NCI-H128 (cell line): ENCODE data around the gene GPR3.
"Not testable (repeated sequence)": the region's sequence is repeated elsewhere in the genome, so short reads cannot be mapped to it uniquely, and the experiment has no call there.

Experiments used
- DNase-seq: peaks from one replicate; lab custom pipeline; 2025; ENCODE audit not compliant: unreplicated experiment; lab: John Stamatoyannopoulos, UW

The GPR3 gene

DNA sequence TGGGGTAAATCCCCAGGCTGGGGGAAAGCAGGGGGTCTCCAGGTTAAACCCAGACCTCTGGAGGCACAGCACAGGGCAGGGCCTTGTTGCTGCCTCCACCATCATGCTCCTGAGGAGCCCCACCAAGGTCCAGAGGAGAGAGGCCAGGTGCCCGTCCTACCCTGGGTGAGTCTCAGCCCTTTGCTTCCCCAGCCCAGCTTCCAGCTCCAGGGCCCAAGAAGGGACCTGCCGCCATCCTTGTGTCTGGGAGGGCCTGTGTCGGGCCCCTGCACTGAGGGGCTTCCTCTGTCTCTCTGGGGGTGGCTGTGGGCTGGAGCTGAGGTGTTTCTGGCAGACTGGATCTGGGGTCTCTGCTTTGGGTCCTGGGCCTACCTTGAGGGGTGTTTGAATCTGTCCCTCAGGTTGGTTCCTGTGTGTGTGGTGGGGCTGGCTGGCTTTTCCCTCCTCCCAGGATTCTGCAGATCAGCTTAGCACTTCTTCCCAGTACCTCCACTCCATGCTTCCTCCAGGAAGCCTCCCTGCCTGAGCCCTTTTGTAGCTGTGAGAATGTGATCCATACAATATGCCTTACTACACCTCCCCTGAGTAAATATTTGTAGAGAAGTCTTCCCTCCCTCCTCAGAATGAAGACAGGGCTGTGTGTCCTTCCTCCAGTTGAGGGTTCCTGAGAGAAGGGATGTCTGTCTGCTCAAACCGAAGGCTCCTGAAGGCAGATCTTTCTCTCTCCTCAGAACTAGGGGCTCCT, 6.2 kb downstream of the GPR3 start:
- no peak for DNase-seq

DNA sequence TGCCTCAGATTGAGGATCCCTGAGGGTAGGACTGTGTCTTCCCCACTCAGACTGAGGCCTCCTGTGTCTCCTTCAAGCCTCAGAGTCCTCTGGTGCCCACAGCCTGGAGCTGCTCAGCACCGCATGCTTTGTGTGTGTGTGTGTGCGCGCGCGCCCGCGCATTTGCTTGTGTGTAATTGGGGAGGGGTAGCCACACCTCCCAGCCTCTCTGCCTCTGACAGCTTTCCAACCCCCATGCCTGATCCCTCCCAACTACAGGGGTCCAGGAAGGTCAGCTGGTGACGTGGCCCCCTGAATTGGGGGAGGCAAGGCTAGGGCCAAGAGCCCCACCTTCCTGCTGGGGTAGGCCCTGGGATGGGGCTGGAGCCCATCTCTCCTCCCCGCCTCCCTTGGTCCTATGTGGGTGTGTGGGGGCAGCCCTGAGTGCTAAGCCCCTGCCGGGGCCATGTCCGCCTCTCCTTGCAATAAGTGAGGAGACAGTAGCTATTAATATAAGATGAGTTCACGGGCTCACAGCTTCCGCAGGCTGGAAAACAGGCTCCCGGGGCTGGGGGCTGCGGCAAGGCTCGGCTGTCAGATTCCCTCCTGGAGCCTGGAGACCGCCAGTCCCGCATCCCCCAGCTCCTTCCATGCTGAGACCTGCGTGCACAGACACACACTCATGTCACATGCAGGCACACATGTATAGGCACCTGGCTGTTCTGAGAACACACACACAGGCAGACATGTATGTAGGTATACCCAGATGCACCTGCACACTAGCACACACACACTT, 7.0 kb downstream of the GPR3 start:
- no peak for DNase-seq

DNA sequence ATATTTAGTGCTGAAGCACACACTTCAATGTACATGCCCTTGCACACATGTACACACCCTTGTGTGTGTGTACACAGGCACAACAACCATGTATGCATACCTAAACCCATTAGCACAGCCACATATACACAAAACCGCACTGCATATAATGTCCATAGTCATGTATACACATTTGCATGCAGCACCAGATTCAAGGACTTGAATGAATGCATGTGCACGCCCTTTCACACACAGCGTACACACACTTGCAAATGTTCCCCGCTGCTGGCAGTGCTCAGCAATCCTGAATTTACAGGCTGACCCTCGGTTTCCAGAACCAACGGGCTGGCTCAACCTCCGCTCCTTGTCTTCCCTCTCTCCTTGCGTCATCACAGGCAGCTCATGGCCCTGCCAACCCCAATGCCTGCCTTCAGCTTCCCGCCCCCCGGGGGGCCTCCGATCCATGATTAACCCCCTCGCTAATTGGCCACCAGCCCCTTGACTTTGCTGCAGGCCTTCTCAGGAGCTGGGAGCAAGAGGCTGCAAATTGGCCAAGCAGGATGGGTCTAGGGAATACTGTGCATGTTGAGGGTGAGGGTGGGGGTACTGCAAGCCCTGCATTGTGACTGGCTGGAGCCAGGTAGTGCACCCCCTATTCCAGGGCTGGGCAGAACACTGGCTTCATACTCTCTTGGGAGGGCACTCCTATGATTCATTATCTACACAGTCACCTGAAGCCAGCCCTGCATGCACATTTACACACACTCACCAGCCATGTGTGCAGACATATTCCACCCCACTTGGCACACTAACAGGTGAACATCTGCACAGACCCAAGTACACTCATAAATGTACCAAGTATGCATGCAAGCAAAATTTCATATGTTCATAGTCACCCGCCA, 7.9 kb downstream of the GPR3 start:
- no peak for DNase-seq

DNA sequence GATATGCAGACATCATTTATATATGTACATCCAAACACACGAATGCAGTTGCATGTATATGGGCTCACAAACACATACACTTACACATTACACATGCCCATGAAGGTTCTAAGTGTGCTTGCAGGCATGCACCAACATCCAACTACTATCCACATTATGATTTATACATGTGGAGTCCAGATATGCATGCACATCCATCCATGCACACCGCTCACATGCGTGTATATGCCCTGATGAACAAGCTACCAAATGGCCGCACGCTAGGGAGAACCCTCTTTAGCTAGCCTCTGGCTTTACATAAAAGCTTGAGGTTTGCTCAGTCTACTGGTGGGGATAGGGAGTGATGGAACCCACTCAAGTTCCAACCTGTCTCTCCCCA, 8.5 kb downstream of the GPR3 start:
- no peak for DNase-seq

DNA sequence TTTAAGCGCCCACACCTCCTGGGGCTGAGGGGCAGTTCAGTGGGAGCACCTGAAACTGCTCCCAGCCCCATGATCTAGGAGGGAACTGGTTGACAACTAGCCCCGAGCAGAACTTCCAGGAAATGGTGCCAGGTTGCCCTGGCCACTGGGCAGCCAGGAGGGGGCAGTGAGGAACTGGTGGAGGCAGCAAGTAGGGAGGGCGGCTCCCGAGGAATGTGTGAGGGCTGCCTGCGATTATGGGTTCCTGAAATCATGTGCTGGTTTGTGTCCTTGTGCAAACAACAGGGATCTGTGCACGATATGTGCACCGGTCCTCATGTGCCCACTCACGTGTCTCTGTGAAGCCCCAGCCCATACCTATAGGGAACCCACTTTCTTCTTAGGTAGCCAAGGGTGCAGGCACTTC, 9.9 kb downstream of the GPR3 start:
- DNase-seq = no peak

DNA sequence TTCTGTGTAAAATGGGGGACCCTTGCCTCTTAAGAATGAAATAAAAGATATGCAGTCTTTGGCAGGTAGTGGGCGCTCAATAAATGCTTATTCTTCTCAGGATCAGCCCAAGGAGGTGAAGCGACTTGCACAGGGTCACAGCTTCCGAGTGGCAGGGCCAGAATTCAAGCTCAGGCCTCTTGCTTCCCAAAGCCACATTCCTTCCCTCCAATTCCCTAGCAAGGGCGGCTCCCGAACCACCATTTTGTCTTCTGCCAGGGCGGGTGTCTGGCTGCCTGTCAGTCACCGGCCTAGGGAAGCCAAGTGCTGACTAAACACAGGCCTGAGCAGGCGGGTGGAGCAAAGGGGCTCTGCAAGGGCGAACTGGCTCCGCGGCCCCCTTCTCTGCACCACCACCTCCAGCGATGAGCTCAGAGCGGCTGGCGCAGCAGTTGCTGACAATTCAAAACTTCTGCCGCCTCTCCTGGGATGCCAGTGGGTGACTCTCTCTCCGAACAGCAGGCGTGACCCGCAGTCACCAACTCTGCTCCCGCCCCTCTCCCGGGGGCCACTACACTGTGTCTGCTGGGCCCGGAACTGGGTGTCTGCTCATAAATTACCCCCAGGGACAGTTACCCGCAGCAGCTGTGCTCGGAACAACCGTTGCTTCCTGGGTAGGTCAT, 10.8 kb downstream of the GPR3 start:
- DNase-seq = no peak

DNA sequence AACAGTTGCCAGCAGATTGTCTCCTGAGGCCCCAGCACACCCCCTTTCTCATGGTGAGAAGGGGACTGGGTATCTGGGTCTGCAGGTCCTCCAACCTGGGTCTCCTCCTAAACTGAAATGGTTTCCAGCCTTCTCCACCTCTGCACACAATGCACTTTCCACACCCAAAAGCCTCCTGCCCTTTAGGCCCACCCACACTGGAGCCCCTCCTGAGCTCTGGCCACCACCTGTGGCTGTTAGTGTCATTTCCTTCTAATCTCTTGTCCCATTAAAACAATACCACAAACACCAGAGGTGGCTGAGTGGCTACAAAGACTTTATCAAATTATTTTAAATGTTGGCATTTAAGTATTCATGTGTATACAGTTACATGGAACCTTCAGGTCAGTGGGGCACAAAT, 11.5 kb downstream of the GPR3 start:
- no peak for DNase-seq

DNA sequence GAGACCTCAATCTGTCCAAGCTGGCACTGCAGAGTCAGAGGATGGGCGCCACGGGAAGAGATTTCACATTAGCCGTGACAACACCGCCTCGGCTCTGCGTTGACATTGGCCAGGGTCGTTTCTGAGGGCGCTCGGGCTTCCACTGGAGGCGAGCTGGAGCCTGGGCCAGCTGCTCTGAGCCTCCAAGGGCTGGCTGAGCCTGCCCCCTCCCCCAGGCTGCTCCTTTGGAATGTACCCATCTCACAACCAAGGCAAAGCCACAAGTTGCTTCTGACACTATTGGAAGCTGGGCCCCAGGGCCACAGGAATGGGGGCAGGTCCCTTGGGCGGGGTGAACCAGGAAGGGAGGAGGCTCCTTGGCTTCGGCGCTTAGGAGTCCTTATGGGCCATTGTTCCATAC, 12.7 kb downstream of the GPR3 start:
- DNase-seq = no peak

DNA sequence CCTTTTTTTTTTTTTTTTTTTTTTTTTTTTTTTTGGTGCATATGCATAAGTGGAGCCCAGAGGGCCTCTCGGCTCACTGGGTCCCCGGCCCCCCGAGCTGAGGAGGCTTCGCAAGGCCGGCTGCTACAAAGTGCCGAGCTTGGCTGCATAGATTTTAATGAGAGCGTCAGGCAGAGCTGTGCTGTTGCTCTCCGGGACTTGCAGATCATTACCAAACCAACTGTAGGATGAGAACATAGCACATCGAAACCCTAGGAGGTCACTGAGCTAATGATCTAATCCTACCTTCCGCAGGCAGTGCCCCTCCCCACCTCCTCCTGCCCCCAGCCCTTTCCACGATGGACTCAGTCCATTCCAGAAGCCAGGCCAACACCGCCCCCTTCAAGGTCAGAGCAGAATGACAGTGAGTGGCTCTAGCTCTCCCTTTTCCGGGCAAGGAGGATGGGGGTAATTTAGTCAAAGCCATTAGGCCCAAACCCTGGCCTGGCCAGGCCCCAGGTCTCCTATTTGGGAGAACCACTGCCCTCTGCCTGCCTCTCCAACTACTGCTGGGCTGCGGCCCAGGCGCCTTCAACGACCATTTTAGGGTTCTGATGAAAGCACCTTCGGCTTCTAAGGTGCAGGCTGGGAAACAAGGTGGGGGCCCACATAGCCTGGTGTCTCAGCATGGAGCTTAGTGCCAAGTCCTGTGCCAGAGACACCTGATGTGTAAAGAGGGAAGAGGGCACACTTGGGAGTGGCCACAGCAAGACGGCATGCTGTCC, 13.4 kb downstream of the GPR3 start:
- DNase-seq = not testable (repeated sequence)

DNA sequence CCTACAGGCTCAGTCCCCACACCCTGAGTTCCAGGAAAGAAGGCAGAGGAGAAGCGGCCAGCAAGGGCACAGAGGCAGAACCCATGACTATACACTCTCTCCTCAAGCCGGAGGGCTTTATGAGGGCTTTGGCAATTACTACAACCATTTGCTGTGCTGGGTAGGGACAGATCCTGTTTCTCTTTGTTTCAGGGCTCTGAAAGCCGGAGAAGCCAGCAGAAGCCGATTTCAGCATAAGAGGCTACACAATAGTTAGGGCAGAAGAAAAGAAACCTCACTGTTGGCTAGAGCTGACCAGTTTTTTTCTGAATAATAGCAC, 13.9 kb downstream of the GPR3 start:
- DNase-seq = no peak

DNA sequence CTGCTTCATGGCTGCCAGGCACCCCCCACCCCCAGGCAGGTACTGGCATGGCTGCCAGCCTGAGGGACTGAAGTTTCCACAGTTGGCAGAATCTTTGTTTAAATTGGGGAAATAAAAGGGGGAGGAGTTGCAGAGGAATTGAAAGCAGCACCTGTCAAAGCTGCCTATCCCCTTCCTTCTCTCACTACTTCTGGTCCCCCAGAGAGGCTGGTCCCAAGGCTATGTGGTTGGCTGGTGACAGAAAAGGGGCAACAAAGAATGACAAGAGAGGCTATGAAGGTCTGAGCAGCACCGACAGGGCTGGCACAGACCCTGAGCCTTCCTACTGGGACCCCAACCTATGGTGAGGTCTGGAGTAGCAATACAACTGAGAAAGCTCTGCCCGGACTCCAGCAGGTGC, 14.4 kb downstream of the GPR3 start:
- DNase-seq = not testable (repeated sequence)

DNA sequence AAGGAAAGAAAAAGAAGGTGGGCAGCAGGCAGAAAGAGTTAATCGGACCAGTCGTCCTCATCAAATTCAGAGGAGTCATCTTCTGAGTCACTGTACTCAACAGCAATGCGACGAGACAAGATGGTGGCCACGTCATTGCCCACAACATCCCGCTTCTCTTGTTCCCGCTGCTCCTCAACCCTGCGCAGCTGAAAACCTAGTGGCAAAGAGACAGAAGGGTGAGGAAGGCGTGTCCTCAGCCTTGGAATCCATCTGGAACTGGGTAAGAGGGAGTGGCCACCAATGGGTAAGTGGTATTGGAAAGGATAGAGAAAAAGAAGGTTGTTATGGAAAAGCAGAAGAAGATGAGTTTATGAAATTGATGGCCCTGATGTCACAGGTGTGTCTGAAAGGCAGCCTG, 15.7 kb downstream of the GPR3 start:
- DNase-seq = no peak

DNA sequence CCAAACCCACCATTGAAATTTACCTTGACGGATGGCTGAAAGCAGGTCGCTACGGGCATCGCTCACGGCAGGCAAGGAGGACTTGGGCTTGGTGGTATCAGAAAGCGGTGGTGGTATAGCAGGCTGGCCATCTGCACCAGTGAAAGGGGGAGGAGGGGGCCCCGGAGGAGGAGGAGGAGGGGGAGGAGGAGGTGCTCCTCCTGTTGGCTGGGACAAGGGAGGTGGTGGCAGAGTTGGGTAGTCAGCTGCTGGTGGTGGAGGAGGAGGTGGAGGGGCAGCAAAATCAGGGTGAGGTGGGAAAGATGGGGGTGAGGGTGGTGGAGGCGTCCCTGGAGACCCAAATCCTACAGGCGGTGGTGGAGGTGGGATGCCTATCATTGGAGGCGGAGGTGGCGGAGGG, 17.2 kb downstream of the GPR3 start:
- DNase-seq = no peak

DNA sequence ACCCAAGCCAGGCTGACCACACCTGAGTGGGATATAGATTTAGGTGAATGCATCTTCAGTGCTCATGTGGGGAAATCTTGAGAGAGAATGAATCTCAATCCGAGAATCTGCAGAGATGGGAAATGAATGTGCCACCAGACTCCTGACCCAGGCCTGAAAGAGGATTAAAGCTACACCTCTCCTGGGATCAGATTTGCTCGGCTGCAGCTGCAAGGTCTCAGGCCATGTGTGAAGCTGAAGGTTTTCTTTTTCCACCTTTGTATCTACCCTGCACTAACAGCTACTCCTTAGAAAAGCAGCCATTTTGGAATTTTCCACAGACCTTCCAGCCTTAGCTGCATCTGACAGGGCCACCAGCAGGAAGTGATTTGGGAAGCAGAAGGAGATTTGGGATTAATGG, 18.3 kb downstream of the GPR3 start:
- no peak for DNase-seq

DNA sequence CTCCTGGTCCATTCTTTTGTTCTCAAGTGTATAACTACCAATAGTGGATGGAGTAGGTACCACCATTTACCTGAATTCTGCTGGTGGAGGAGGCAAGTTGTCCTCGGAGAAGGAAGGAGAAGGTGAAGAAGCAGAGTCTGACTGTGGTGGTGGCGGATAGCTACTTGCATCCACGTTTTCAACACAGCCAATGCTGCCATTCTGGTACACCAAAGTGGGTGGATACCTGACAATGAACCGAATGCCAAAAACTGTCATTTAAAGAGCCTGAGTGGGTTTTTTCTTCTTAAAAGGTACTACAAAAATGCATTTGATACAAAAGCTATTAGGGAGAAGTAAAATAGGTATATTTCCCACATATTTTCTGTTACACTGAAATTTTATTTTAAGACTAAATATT, 20.1 kb downstream of the GPR3 start:
- no peak for DNase-seq

DNA sequence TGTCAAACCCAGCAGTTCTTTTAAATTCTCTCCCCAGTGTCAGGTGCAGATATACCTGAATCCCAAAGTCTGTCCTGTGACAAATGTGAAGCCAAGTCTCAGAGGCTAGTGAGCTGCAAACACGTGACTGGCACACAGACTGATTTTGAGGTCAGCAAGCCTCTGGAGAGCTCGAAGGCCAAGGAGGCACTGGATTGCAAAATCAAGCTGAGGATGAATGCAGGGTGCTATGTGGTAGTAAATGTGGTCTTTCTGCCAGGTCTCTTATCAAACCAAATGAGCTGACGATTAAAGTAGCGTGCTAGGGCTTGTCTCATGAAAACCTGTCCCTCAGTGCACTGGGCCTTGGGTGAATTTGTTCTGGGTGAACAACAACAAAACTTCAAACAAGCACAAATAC, 20.6 kb downstream of the GPR3 start:
- DNase-seq = no peak

DNA sequence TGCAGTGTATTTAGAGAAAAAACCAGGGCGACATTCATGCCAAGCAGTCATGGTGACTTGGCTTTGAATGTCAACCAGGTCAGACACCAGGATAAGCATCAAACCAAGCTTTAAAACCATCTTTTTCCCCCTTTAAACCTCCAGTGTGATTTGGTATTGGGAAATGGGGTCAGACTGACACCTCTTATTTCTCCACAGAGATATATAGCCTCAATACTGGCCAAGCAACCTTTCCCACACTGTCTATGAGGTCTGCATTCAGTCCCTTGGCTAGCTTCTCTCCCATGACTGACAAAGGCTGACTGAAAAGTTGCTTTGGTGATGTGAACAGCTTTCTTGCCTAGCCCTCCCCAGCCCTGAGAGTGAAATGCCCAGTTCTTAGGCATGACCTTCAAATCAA, 21.7 kb downstream of the GPR3 start:
- no peak for DNase-seq

DNA sequence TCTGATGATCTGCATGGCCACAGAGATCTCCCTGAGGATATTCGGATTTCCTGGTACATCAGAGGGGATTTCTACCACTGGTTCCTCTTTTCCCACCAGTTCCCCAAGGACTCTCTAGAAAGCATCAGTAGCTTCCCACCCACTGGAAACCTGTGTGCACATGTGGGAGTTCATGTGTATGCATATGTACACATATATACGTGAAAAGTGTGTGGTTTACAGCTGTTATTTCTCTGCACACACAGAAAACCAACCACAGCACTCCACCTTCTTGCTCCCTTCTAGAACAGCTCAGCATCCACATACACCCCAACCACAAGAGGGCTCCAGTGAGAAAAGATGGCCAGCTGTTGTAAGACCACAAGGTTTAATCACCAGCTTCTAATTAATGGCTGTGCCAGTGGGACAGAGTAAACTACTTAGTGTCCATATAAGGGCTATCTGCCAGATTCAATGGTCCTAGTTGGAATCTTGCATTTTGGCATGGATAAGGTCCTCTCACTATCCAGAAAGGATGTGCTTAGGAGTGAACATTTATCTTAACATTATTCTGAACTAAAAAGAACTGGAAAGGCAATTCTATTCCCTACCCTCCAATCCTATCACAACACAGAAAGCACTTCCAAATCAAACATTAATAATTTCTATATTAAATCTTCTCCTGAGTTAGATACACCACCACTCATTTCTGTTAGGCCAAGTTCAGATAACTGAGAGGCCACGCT, 24.1 kb downstream of the GPR3 start:
- no peak for DNase-seq

DNA sequence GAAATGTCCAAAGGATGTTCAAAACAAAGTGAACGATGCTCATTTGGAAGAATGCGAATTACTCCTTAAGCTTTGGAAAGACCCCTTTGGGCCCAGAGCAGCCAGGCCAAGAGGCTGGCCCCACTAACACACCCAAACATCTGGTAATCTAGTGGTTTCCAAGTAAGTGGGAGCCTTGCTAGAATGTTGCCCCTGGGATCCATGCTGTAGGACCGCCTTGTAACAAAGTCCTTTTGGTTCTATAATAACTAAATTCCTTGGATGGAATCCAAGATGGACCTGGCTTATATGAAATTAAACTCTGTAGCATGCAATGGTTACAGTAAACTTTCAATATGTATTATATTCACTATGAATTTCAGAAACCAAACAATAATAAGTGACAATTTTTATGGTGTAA, 25.3 kb downstream of the GPR3 start:
- no peak for DNase-seq
